B cell (primary cell): ENCODE data around the gene FAM168A. TPM values are rescaled to one million over a fixed set of nuclear protein-coding genes. Genes with fewer than 3 reads are reported as not detected.
A peak's percentile ranks its signal among the peaks of the same experiment; 100 is the strongest.

Source experiments
- ATAC-seq: fragments of 200-7000 bp; cut with Tn5 transposase; one replicate; pipeline ENCODE4 v1.10.0; 2021; ENCODE audit warnings: low read depth, mild to moderate bottlenecking, moderate number of reproducible peaks, moderate library complexity
- CTCF ChIA-PET: fragments of 350-600 bp; sonication (Branson Sonifier 250); formaldehyde crosslinking; loops from one replicate; lab custom pipeline; 2021; ENCODE audit warnings: antibody characterized with exemption, inconsistent platforms; lab: Charles Lee
- POLR2A ChIA-PET: fragments of 350-600 bp; sonication (Branson Sonifier 250); formaldehyde crosslinking; loops from one replicate; lab custom pipeline; 2021; ENCODE audit warnings: antibody characterized with exemption; lab: Charles Lee
- DNase-seq: peaks from one replicate; pipeline ENCODE4 v3.0.0; 2013
- H2AFZ ChIP-seq: 2 replicates; pipeline ENCODE4 v1.6.1; 2012; ENCODE audit warnings: mild to moderate bottlenecking, low read depth, low read length; ENCODE audit not compliant: insufficient read depth, poor library complexity, severe bottlenecking
- H3K27ac ChIP-seq, 2 donors: 1 replicate in 1 of 2; 2 replicates in 1 of 2; pipeline ENCODE4 v1.5.1; 2012 to 2013; ENCODE audit warnings: low read length in 2 of 2, mild to moderate bottlenecking in 2 of 2, moderate library complexity in 1 of 2
- H3K27me3 ChIP-seq, 4 experiments: fragments of 200-600 bp in 1 of 4; sonication (generic) in 1 of 4; replicated peaks in 1 of 4; 1 replicate in 2 of 4; 2 replicates in 2 of 4; pipeline versions ENCODE4 v1.6.1 to v1.7.0; 2013 to 2016; ENCODE audit warnings: low read length in 3 of 4, mild to moderate bottlenecking in 2 of 4, mixed read lengths in 1 of 4, moderate library complexity in 1 of 4; ENCODE audit not compliant: insufficient read depth in 4 of 4, control insufficient read depth in 3 of 4; ENCODE audit errors: control extremely low read depth in 1 of 4
- H3K36me3 ChIP-seq, 2 experiments: replicated peaks in 1 of 2; 1 replicate in 1 of 2; 2 replicates in 1 of 2; pipeline versions ENCODE4 v1.6.1 to v1.7.1; 2013; ENCODE audit warnings: low read length in 1 of 2; ENCODE audit not compliant: insufficient read depth in 2 of 2, control insufficient read depth in 1 of 2; ENCODE audit errors: control extremely low read depth in 1 of 2, extremely low read depth in 1 of 2
- H3K4me1 ChIP-seq, 2 donors: fragments of 200-600 bp in 1 of 2; sonication (generic) in 1 of 2; 1 replicate in 1 of 2; 2 replicates in 1 of 2; pipeline versions ENCODE4 v1.5.1 to v1.6.1; 2013 to 2017; ENCODE audit warnings: low read length in 2 of 2; ENCODE audit not compliant: control insufficient read depth in 2 of 2, insufficient read depth in 2 of 2
- H3K4me2 ChIP-seq: replicated peaks from 2 replicates; pipeline ENCODE3; 2012; ENCODE audit warnings: mild to moderate bottlenecking, low read depth, low read length; ENCODE audit not compliant: poor library complexity, severe bottlenecking
- H3K4me3 ChIP-seq, 5 experiments: fragments of 200-600 bp in 1 of 5; sonication (generic) in 1 of 5; 1 replicate in 3 of 5; 2 replicates in 2 of 5; pipeline versions ENCODE4 v1.5.1 to v1.7.0; 2011 to 2016; ENCODE audit warnings: low read length in 4 of 5, mild to moderate bottlenecking in 4 of 5, low read depth in 2 of 5, control low read depth in 1 of 5, moderate library complexity in 1 of 5; ENCODE audit not compliant: insufficient read depth in 1 of 5; ENCODE audit errors: control extremely low read depth in 1 of 5, extremely low read depth in 1 of 5
- H3K79me2 ChIP-seq: fragments of 200-600 bp; sonication (generic); one replicate; pipeline ENCODE4 v1.6.0; 2016; ENCODE audit warnings: low read length; ENCODE audit not compliant: control insufficient read depth, insufficient read depth
- H3K9ac ChIP-seq: fragments of 200-600 bp; sonication (generic); 2 replicates; pipeline ENCODE4 v1.6.1; 2017; ENCODE audit warnings: mild to moderate bottlenecking, low read length, moderate library complexity
- H3K9me3 ChIP-seq, 3 donors: one replicate each; pipeline versions ENCODE4 v1.6.1 to v1.7.1; 2013; ENCODE audit warnings: low read length in 2 of 3; ENCODE audit not compliant: control insufficient read depth in 2 of 3, insufficient read depth in 1 of 3; ENCODE audit errors: control extremely low read depth in 1 of 3
- H4K20me1 ChIP-seq: 2 replicates; pipeline ENCODE4 v1.6.0; 2012; ENCODE audit warnings: mild to moderate bottlenecking, low read length; ENCODE audit not compliant: insufficient read depth, control insufficient read depth, poor library complexity, severe bottlenecking
- H3K27ac Mint-ChIP-seq: one replicate; pipeline ENCODE4 v1.8.0; 2021; ENCODE audit warnings: mixed read lengths
- H3K27me3 Mint-ChIP-seq: one replicate; pipeline ENCODE4 v1.8.0; 2021; ENCODE audit warnings: mixed read lengths
- H3K4me1 Mint-ChIP-seq: one replicate; pipeline ENCODE4 v1.8.0; 2021; ENCODE audit warnings: mixed read lengths
- H3K4me3 Mint-ChIP-seq: one replicate; pipeline ENCODE4 v1.8.0; 2021; ENCODE audit warnings: mixed read lengths
- H3K9me3 Mint-ChIP-seq: one replicate; pipeline ENCODE4 v1.8.0; 2022; ENCODE audit warnings: mixed read lengths; ENCODE audit not compliant: insufficient read depth
- CTCF ChIP-seq: fragments of 200-600 bp; IDR thresholded peaks from one replicate; pipeline ENCODE4 v1.8.0; 2022; ENCODE audit warnings: antibody characterized with exemption, mild to moderate bottlenecking
- EZH2 ChIP-seq: IDR thresholded peaks from 2 replicates; pipeline ENCODE4 v1.6.1; 2012; ENCODE audit warnings: borderline replicate concordance, low read depth, mild to moderate bottlenecking, moderate library complexity, low read length; ENCODE audit not compliant: insufficient read depth, poor library complexity, severe bottlenecking
- WGBS: methylation state at CpG from one replicate; pipeline ENCODE4 v1.1.5; 2013; ENCODE audit warnings: missing lambda C conversion rate; ENCODE audit not compliant: insufficient coverage; 5-methylcytosine and 5-hydroxymethylcytosine counted together
- intact Hi-C: fragments of 100-400 bp; cut with micrococcal nuclease; formaldehyde crosslinking; loops from one replicate; pipeline ENCODE4 v1.10.0; 2022
- polyA plus RNA-seq: library from polyadenylated mRNA; depleted of rRNA; stranded (reverse); fragments of >200 nt; gene quantifications from 2 replicates; pipeline ENCODE4 v1.2.3, GENCODE V29; 2012
- total RNA-seq, 2 donors: library from RNA; stranded (reverse); fragments of 120-200 nt in 1 of 2; gene quantifications; 1 replicate in 1 of 2; 2 replicates in 1 of 2; pipeline versions ENCODE4 v1.2.3 to v1.2.4, GENCODE V29; 2013 to 2022

Gene FAM168A
- total and polyA plus RNA-seq, 2 donors (not counting 1 experiment from before 2014, with no cell fraction given): 11.0 to 26.8 TPM

- ChIA-PET CTCF (interaction anchor here (1.4 to 9.4 kb wide), 3 partner anchors 48 to 262 kb away, joined by 4 to 102 read pairs (median 4); no protein-coding TSS in a partner anchor), POLR2A (no interaction called here)
- ATAC-seq: no peak
- Histone ChIP-seq H3K27me3 (no peaks in the 10 kb centered on the region), H3K4me3 (no peak overlapping the region), H3K9ac (no peak overlapping the region), H3K36me3 (peaks cover 0 to 47% of the 10 kb centered on the region in 2 experiments), H3K79me2 (peaks cover 3% of the 10 kb centered on the region), H3K4me1 (no peaks in the 10 kb centered on the region), H3K27ac (peak overlapping the region in 1 of 2 donors; percentile 48), H3K9me3 (no peaks in the 10 kb centered on the region), H4K20me1 (peaks cover 16% of the 10 kb centered on the region), H3K4me2 (no peak overlapping the region), H2AFZ (no peak overlapping the region)
- Mint-ChIP-seq H3K9me3 (no peaks in the 10 kb centered on the region), H3K4me3 (no peak overlapping the region), H3K27me3 (no peaks in the 10 kb centered on the region), H3K27ac (peak overlapping the region; percentile 73), H3K4me1 (peaks cover 2% of the 10 kb centered on the region)
- TF ChIP-seq CTCF (no peak), EZH2 (no peak)
- intact Hi-C loops: no loop called here
- DNase-seq: no peak
- WGBS: 42% methylated on average over 4 of the region's 4 CpGs
Observed at GRCh38 chr11:73399636-73400035, 198.3 kb downstream of the FAM168A start.

- no peak for ATAC-seq
- peaks cover 21% of the 10 kb centered on the region for H4K20me1 ChIP-seq
- H3K36me3 ChIP-seq: peaks cover 0 to 52% of the 10 kb centered on the region in 2 experiments
- Mint-ChIP-seq H3K4me1 (peaks cover 2% of the 10 kb centered on the region), H3K27ac (peak overlapping the region; percentile 73), H3K9me3 (no peaks in the 10 kb centered on the region), H3K27me3 (no peaks in the 10 kb centered on the region), H3K4me3 (no peak overlapping the region)
- H2AFZ ChIP-seq: no peak overlapping the region
- H3K79me2 ChIP-seq: peaks cover 7% of the 10 kb centered on the region
- H3K27me3 ChIP-seq: no peaks in the 10 kb centered on the region
- peak overlapping the region in 1 of 2 donors; percentile 48 for H3K27ac ChIP-seq
- TF ChIP-seq EZH2 (no peak), CTCF (no peak)
- CTCF ChIA-PET: interaction anchor here (1.1 to 9.4 kb wide), 3 partner anchors 41 to 63 kb away, joined by 3 to 102 read pairs (median 4); no protein-coding TSS in a partner anchor
- 89% methylated on average over 2 of the region's 6 CpGs for WGBS
- POLR2A ChIA-PET: interaction anchor here (0.6 kb wide), 1 partner anchor 44 kb away, joined by 4 read pairs; no protein-coding TSS in a partner anchor
- intact Hi-C loops: no loop called here
- no peak overlapping the region for H3K4me3 ChIP-seq
- peak; percentile 20 for DNase-seq
- no peaks in the 10 kb centered on the region for H3K4me1 ChIP-seq
- H3K4me2 ChIP-seq: no peak overlapping the region
- H3K9me3 ChIP-seq: no peaks in the 10 kb centered on the region
- no peak overlapping the region for H3K9ac ChIP-seq
Observed at GRCh38 chr11:73399159-73399590, 198.7 kb downstream of the FAM168A start.
